HCT116 (cell line): ENCODE results near the gene SEMA3C. TPM values are rescaled to one million over a fixed set of nuclear protein-coding genes. Genes with fewer than 3 reads are reported as not detected.

Experiments used
- ATAC-seq: fragments of 200-7000 bp; cut with Tn5 transposase; 2 replicates; pipeline ENCODE4 v1.9.1; 2020; ENCODE audit warnings: mild to moderate bottlenecking, moderate library complexity
- BruUV-seq: library from RNA; stranded (reverse); fragments of 400-500 nt; replicated peaks from 2 replicates; lab custom pipeline; 2021; lab: Mats Ljungman, UMichigan
- CTCF ChIA-PET: fragments of 300-600 bp; sonication (Branson Sonifier 250); formaldehyde crosslinking; loops from one replicate; lab custom pipeline; 2021; ENCODE audit warnings: antibody characterized with exemption; lab: Charles Lee
- POLR2A ChIA-PET: fragments of 300-600, 350-600 bp; sonication (Branson Sonifier 250); formaldehyde crosslinking; loops from one replicate; lab custom pipeline; 2021; ENCODE audit warnings: antibody characterized with exemption; lab: Charles Lee
- RAD21 ChIA-PET, 2 experiments: fragments of 300-600 bp; sonication (Branson Sonifier 250); formaldehyde crosslinking; loops; one replicate each; lab custom pipeline; 2023; ENCODE audit warnings: low total read pairs in 2 of 2; ENCODE audit not compliant: uncharacterized antibody in 2 of 2, unreplicated experiment in 2 of 2, low non-redundant PET in 1 of 2; lab: Charles Lee
- DNase-seq: peaks from one replicate; pipeline ENCODE4 v3.0.0-alpha.2; 2010; ENCODE audit warnings: low read depth, low spot score
- H2AFZ ChIP-seq: fragments of 200-600 bp; shearing (Covaris generic), sonication (generic); 2 replicates; pipeline ENCODE4 v1.6.1; 2017; ENCODE audit warnings: low read depth, mixed run types, mixed read lengths, antibody characterized with exemption, low read length; ENCODE audit not compliant: poor library complexity, severe bottlenecking
- H3K27ac ChIP-seq: 2 replicates; pipeline ENCODE4 v1.5.1; 2012; ENCODE audit warnings: low read depth, low read length
- H3K27me3 ChIP-seq: fragments of 200-600 bp; sonication (generic); 2 replicates; pipeline ENCODE4 v1.6.1; 2016; ENCODE audit warnings: mixed run types, low read length, mixed read lengths; ENCODE audit not compliant: insufficient read depth
- H3K36me3 ChIP-seq, 2 experiments: fragments of 200-500 bp in 1 of 2; fragments of 200-600 bp in 1 of 2; sonication (Bioruptor generic) in 1 of 2; sonication (generic) in 1 of 2; 2 replicates each; pipeline versions ENCODE4 v1.5.1 to v1.6.1; 2014 to 2016; ENCODE audit warnings: low read length in 2 of 2, inconsistent platforms in 1 of 2, mixed read lengths in 1 of 2, mixed run types in 1 of 2; ENCODE audit not compliant: insufficient read depth in 2 of 2, control insufficient read depth in 1 of 2
- H3K4me1 ChIP-seq, 2 experiments: fragments of 200-600 bp in 1 of 2; sonication (generic) in 1 of 2; 2 replicates each; pipeline versions ENCODE4 v1.5.1 to v1.6.1; 2012 to 2017; ENCODE audit warnings: low read length in 2 of 2, inconsistent platforms in 1 of 2, mild to moderate bottlenecking in 1 of 2, mixed read lengths in 1 of 2, mixed run types in 1 of 2, moderate library complexity in 1 of 2; ENCODE audit not compliant: insufficient read depth in 2 of 2, control insufficient read depth in 1 of 2
- H3K4me2 ChIP-seq: fragments of 200-600 bp; sonication (generic); 2 replicates; pipeline ENCODE4 v1.6.1; 2017; ENCODE audit warnings: mixed run types, low read length, mixed read lengths
- H3K4me3 ChIP-seq, 2 experiments: fragments of 200-600 bp in 1 of 2; sonication (generic) in 1 of 2; replicated peaks in 1 of 2; 2 replicates each; pipeline ENCODE4 v1.5.1; 2011 to 2016; ENCODE audit warnings: low read length in 2 of 2, control low read depth in 1 of 2, low read depth in 1 of 2, mild to moderate bottlenecking in 1 of 2, mixed read lengths in 1 of 2, mixed run types in 1 of 2
- H3K79me2 ChIP-seq: fragments of 200-600 bp; sonication (generic); 2 replicates; pipeline ENCODE4 v1.6.1; 2017; ENCODE audit warnings: mild to moderate bottlenecking, mixed run types, low read length, moderate library complexity, mixed read lengths; ENCODE audit not compliant: insufficient read depth
- H3K9ac ChIP-seq: fragments of 200-600 bp; sonication (generic); 2 replicates; pipeline ENCODE4 v1.6.1; 2016; ENCODE audit warnings: low read length, mixed read lengths
- H3K9me2 ChIP-seq: fragments of 200-600 bp; sonication (generic), shearing (Covaris generic); 2 replicates; pipeline ENCODE4 v1.6.1; 2017; ENCODE audit warnings: mixed run types, mild to moderate bottlenecking, moderate library complexity; ENCODE audit not compliant: insufficient read depth
- H3K9me3 ChIP-seq, 2 experiments: fragments of 200-500 bp in 1 of 2; fragments of 200-600 bp in 1 of 2; sonication (Bioruptor generic) in 1 of 2; sonication (generic) in 1 of 2; 2 replicates each; pipeline ENCODE4 v1.6.1; 2014 to 2017; ENCODE audit warnings: low read length in 2 of 2, mixed read lengths in 2 of 2, inconsistent platforms in 1 of 2, low read depth in 1 of 2, mild to moderate bottlenecking in 1 of 2, mixed run types in 1 of 2, moderate library complexity in 1 of 2; ENCODE audit not compliant: control insufficient read depth in 1 of 2, insufficient read depth in 1 of 2
- H4K20me1 ChIP-seq: fragments of 200-600 bp; sonication (generic), shearing (Covaris generic); 2 replicates; pipeline ENCODE4 v1.6.1; 2017; ENCODE audit warnings: mixed run types, mild to moderate bottlenecking, moderate library complexity; ENCODE audit not compliant: insufficient read depth
- CBX3 ChIP-seq: IDR thresholded peaks from 2 replicates; pipeline ENCODE4 v1.6.1; 2012; ENCODE audit warnings: low read depth
- CEBPB ChIP-seq: IDR thresholded peaks from 2 replicates; pipeline ENCODE4 v1.6.1; 2012; ENCODE audit warnings: low read depth
- EGR1 ChIP-seq: IDR thresholded peaks from 2 replicates; pipeline ENCODE4 v1.6.1; 2012; ENCODE audit warnings: low read depth
- ELF1 ChIP-seq: IDR thresholded peaks from 2 replicates; pipeline ENCODE4 v1.6.1; 2012; ENCODE audit warnings: low read depth, borderline replicate concordance
- JUND ChIP-seq: IDR thresholded peaks from 2 replicates; pipeline ENCODE4 v1.6.1; 2012
- SIN3A ChIP-seq: IDR thresholded peaks from 2 replicates; pipeline ENCODE4 v1.6.1; 2012; ENCODE audit warnings: low read depth
- SP1 ChIP-seq: IDR thresholded peaks from 2 replicates; pipeline ENCODE4 v1.6.1; 2012; ENCODE audit warnings: low read depth
- SRF ChIP-seq: IDR thresholded peaks from 2 replicates; pipeline ENCODE4 v1.6.1; 2012; ENCODE audit warnings: low read depth
- TCF7L2 ChIP-seq: IDR thresholded peaks from 2 replicates; pipeline ENCODE4 v1.7.0; 2011; ENCODE audit warnings: borderline replicate concordance, inconsistent platforms; ENCODE audit not compliant: insufficient read depth, insufficient read length; ENCODE audit errors: extremely low read depth
- YY1 ChIP-seq: IDR thresholded peaks from 2 replicates; pipeline ENCODE4 v1.6.1; 2011; ENCODE audit warnings: low read length, low read depth, moderate library complexity, mild to moderate bottlenecking; ENCODE audit not compliant: insufficient replicate concordance; ENCODE audit errors: extremely low read depth
- intact Hi-C: fragments of 100-400 bp; cut with micrococcal nuclease; formaldehyde crosslinking; loops from 2 replicates; pipeline ENCODE4 v1.10.0; 2022
- total RNA-seq: library from RNA; stranded (reverse); gene quantifications from one replicate; pipeline ENCODE4 v1.2.1, GENCODE V29; 2021; ENCODE audit not compliant: unreplicated experiment
- TF ChIP-seq, protein P1 (sequence below): IDR thresholded peaks from 2 replicates; pipeline ENCODE4 v1.6.1; 2012; ENCODE audit warnings: low read depth
- TF ChIP-seq, protein P2 (sequence below): IDR thresholded peaks from 2 replicates; pipeline ENCODE4 v1.6.1; 2011; ENCODE audit warnings: mild to moderate bottlenecking, low read length, moderate library complexity; ENCODE audit not compliant: insufficient replicate concordance; ENCODE audit errors: extremely low read depth
- TF ChIP-seq, protein P3 (sequence below): IDR thresholded peaks from 2 replicates; pipeline ENCODE4 v1.6.1; 2012
- TF ChIP-seq, protein P4 (sequence below): IDR thresholded peaks from 2 replicates; pipeline ENCODE4 v1.6.1; 2012
- TF ChIP-seq, protein P5 (sequence below), 3 experiments: fragments of 200-600 bp in 1 of 3; sonication (generic) in 1 of 3; IDR thresholded peaks in 2 of 3; conservative IDR thresholded peaks in 1 of 3; 2 replicates each; pipeline ENCODE4 v1.5.1; 2012 to 2017; ENCODE audit warnings: low read depth in 2 of 3, low read length in 2 of 3, antibody characterized with exemption in 1 of 3, borderline replicate concordance in 1 of 3, control low read depth in 1 of 3, mild to moderate bottlenecking in 1 of 3, mixed read lengths in 1 of 3, mixed run types in 1 of 3, moderate library complexity in 1 of 3; ENCODE audit not compliant: insufficient read depth in 1 of 3

Gene SEMA3C
- total RNA-seq, 1 experiment from 2014 or later: 25.3 TPM

DNA sequence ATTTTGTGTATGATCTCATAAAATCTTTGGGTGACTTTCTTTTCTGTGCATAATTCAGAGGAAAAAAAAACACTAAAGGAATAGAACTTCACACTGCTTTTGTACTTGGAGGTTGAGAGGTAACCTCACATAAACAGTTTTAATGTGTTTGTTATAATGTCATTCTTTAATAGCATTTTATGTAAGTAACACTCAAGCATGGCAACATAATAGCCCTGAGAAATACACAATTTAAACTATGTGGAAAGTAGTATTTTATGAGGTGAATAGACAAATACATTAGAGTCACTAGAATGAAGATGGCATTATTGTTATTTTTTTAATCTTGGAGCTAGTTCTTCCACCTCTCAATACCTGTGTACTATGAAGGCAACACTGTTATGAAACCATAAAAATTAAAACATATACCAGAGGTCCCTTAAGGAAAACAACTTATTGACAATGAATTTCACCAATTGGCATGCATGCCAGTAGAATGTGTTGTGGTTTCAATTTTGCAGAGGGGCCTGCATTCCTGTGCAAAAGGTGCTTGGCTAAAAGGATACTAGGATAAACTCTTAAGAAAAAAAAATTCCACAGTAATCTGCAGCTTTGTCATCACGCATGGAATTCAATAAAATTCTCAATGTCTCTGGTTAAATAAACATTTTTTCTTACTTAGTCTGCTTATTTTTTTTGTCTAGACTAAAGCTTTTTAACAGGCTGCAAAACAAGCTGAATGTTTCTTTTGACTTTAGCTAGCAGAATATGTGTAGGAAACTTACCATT lies 177.9 kb downstream of the SEMA3C start (continued):
- TF ChIP-seq, protein P1, sequence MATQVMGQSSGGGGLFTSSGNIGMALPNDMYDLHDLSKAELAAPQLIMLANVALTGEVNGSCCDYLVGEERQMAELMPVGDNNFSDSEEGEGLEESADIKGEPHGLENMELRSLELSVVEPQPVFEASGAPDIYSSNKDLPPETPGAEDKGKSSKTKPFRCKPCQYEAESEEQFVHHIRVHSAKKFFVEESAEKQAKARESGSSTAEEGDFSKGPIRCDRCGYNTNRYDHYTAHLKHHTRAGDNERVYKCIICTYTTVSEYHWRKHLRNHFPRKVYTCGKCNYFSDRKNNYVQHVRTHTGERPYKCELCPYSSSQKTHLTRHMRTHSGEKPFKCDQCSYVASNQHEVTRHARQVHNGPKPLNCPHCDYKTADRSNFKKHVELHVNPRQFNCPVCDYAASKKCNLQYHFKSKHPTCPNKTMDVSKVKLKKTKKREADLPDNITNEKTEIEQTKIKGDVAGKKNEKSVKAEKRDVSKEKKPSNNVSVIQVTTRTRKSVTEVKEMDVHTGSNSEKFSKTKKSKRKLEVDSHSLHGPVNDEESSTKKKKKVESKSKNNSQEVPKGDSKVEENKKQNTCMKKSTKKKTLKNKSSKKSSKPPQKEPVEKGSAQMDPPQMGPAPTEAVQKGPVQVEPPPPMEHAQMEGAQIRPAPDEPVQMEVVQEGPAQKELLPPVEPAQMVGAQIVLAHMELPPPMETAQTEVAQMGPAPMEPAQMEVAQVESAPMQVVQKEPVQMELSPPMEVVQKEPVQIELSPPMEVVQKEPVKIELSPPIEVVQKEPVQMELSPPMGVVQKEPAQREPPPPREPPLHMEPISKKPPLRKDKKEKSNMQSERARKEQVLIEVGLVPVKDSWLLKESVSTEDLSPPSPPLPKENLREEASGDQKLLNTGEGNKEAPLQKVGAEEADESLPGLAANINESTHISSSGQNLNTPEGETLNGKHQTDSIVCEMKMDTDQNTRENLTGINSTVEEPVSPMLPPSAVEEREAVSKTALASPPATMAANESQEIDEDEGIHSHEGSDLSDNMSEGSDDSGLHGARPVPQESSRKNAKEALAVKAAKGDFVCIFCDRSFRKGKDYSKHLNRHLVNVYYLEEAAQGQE: no peak
- no peak for TF ChIP-seq SIN3A

DNA sequence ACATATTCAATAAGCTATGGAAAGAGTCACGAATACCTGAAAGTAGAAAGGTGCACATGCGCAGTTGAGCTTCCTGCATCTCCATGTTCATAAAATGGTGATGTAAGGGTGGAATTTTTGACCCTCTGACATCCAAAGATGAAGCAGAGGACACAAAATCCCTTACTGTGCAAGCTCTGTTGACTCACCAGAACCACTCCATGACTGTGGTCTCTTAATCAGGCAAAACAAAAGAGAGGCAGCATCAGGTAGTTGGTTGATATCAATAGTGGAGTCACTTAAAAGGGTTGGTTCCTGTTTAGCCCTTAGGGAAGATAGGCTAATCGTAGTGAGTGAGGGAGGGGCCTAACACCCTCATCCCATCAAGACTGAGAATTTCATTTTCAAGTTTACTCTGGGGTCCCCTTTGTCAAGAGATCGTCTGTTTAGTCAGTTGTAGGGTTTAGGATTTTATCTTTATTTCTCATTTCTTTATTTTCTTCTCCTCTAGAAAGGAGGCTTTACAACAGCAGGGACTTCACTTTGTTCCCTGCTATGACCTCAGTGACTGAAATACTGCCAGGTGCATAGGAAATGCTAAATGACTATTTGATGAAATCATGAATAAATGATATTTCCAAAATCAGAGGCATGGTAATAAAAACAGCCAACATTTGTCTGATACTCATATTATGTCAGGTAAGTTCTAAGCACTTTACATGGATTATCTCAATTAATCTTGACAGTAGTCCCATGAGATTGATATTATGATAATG lies 182.3 kb downstream of the SEMA3C start:
- Histone ChIP-seq H3K9ac (no peak overlapping the region), H2AFZ (no peak overlapping the region), H3K4me1 (peaks cover 10 to 13% of the 10 kb centered on the region in 2 experiments), H3K9me3 (no peaks in the 10 kb centered on the region), H3K4me2 (no peak overlapping the region), H3K27ac (no peak overlapping the region), H4K20me1 (no peaks in the 10 kb centered on the region), H3K36me3 (no peaks in the 10 kb centered on the region), H3K27me3 (no peaks in the 10 kb centered on the region), H3K9me2 (no peaks in the 10 kb centered on the region), H3K4me3 (no peak overlapping the region), H3K79me2 (no peaks in the 10 kb centered on the region)
- RAD21 ChIA-PET: no interaction called here
- CTCF ChIA-PET: no interaction called here
- POLR2A ChIA-PET: no interaction called here
- no peak for DNase-seq
- intact Hi-C loops: no loop called here
- ATAC-seq: no peak
- BruUV-seq: no TSS peak
- TF ChIP-seq YY1 (no peak), CBX3 (no peak), EGR1 (no peak), JUND (no peak), SRF (no peak), CEBPB (no peak), SP1 (no peak), ELF1 (no peak), TCF7L2 (no peak)
- TF ChIP-seq, protein P2, sequence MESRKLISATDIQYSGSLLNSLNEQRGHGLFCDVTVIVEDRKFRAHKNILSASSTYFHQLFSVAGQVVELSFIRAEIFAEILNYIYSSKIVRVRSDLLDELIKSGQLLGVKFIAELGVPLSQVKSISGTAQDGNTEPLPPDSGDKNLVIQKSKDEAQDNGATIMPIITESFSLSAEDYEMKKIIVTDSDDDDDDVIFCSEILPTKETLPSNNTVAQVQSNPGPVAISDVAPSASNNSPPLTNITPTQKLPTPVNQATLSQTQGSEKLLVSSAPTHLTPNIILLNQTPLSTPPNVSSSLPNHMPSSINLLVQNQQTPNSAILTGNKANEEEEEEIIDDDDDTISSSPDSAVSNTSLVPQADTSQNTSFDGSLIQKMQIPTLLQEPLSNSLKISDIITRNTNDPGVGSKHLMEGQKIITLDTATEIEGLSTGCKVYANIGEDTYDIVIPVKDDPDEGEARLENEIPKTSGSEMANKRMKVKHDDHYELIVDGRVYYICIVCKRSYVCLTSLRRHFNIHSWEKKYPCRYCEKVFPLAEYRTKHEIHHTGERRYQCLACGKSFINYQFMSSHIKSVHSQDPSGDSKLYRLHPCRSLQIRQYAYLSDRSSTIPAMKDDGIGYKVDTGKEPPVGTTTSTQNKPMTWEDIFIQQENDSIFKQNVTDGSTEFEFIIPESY: no peak
- TF ChIP-seq, protein P3, sequence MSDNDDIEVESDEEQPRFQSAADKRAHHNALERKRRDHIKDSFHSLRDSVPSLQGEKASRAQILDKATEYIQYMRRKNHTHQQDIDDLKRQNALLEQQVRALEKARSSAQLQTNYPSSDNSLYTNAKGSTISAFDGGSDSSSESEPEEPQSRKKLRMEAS: no peak
- TF ChIP-seq, protein P4, sequence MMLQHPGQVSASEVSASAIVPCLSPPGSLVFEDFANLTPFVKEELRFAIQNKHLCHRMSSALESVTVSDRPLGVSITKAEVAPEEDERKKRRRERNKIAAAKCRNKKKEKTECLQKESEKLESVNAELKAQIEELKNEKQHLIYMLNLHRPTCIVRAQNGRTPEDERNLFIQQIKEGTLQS: no peak
- TF ChIP-seq, protein P5, sequence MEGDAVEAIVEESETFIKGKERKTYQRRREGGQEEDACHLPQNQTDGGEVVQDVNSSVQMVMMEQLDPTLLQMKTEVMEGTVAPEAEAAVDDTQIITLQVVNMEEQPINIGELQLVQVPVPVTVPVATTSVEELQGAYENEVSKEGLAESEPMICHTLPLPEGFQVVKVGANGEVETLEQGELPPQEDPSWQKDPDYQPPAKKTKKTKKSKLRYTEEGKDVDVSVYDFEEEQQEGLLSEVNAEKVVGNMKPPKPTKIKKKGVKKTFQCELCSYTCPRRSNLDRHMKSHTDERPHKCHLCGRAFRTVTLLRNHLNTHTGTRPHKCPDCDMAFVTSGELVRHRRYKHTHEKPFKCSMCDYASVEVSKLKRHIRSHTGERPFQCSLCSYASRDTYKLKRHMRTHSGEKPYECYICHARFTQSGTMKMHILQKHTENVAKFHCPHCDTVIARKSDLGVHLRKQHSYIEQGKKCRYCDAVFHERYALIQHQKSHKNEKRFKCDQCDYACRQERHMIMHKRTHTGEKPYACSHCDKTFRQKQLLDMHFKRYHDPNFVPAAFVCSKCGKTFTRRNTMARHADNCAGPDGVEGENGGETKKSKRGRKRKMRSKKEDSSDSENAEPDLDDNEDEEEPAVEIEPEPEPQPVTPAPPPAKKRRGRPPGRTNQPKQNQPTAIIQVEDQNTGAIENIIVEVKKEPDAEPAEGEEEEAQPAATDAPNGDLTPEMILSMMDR (IDR thresholded peaks at IDR 0.05 in 2 of 3, conservative IDR thresholded peaks at IDR 0.05 in 1 of 3; ENCODE audit: borderline replicate concordance in 1 of 3, insufficient read depth in 1 of 3, low read depth in 2 of 3, low read length in 2 of 3): no peak
